ENCODE results near the gene CLDN5. TPM values are rescaled to one million over a fixed set of nuclear protein-coding genes. Genes with fewer than 3 reads are reported as not detected.

The CLDN5 gene
- total RNA-seq, 1 experiment from 2014 or later, result 0.44 TPM

- no peaks in the 10 kb centered on the region for H3K79me2 ChIP-seq (ENCODE audit: insufficient read depth, low read length)
- no peak overlapping the region for H2BK120ac ChIP-seq (ENCODE audit: low read depth, low read length, poor library complexity, severe bottlenecking)
- H3K27ac ChIP-seq (ENCODE audit: insufficient read length, low read depth, low read length), result no peak overlapping the region
- no peaks in the 10 kb centered on the region for H3K27me3 ChIP-seq (ENCODE audit: insufficient read depth, low read length)
- no peaks in the 10 kb centered on the region; the same call in 1 of the 2 replicates for H3K4me1 ChIP-seq (ENCODE audit: insufficient read depth, low read length)
- no peak overlapping the region for H3K9ac ChIP-seq (ENCODE audit: extremely low read depth, insufficient read length, low read length)
- no peak overlapping the region for H4K91ac ChIP-seq (ENCODE audit: insufficient read length, low read depth, low read length)
- no peaks in the 10 kb centered on the region for H3K27me3 Mint-ChIP-seq (ENCODE audit: low read depth)
- no peaks in the 10 kb centered on the region for H3K9me3 ChIP-seq (ENCODE audit: control insufficient read depth, low read depth, low read length)
- H3K79me1 ChIP-seq (ENCODE audit: insufficient read depth, low read depth, low read length, poor library complexity, severe bottlenecking), result no peaks in the 10 kb centered on the region
- H3K18ac ChIP-seq (ENCODE audit: insufficient read length, low read depth, low read length), result no peak overlapping the region
- H2BK5ac ChIP-seq (ENCODE audit: insufficient read length, low read length), result no peak overlapping the region
- H3K4ac ChIP-seq (ENCODE audit: low read depth, low read length), result no peak overlapping the region
- no peak overlapping the region for H2AK5ac ChIP-seq (ENCODE audit: insufficient read length, low read length)
- no peak overlapping the region for H3K56ac ChIP-seq (ENCODE audit: insufficient read length, low read depth, low read length)
- WGBS (ENCODE audit: extremely low coverage, insufficient read length, low lambda C conversion rate), result no CpG with 5 or more reads among the region's 7 CpGs
- TF ChIP-seq CTCF (conservative IDR thresholded peaks at IDR 0.05), result no peak
- H4K8ac ChIP-seq (replicated peaks; ENCODE audit: insufficient read length, low read depth, low read length), result no peak overlapping the region
- no peak overlapping the region for H4K5ac ChIP-seq (ENCODE audit: insufficient read length, low read depth, low read length)
- no peak overlapping the region for H3K23ac ChIP-seq (ENCODE audit: insufficient read length, low read depth, low read length)
- no peak overlapping the region for H2AFZ ChIP-seq (ENCODE audit: low read length)
- no peaks in the 10 kb centered on the region for H4K20me1 ChIP-seq (ENCODE audit: control insufficient read depth, insufficient read depth, insufficient read length)
- DNase-seq, result no peak
- peaks cover 3% of the 10 kb centered on the region in 2 experiments for H3K4me1 Mint-ChIP-seq
- no peak overlapping the region for H3K27ac Mint-ChIP-seq
- H2BK15ac ChIP-seq (ENCODE audit: low read depth, low read length), result no peak overlapping the region
- H3K4me3 Mint-ChIP-seq, result no peak overlapping the region
- H3T11ph ChIP-seq (ENCODE audit: low read length), result no peak overlapping the region
- no peaks in the 10 kb centered on the region for H3K23me2 ChIP-seq (ENCODE audit: insufficient read length, low read depth, low read length, poor library complexity, severe bottlenecking)
- H3K9me3 Mint-ChIP-seq, result no peaks in the 10 kb centered on the region
- H2BK12ac ChIP-seq (ENCODE audit: insufficient read length, low read depth, low read length), result no peak overlapping the region
- H3K4me2 ChIP-seq (ENCODE audit: insufficient read depth, insufficient read length, low read length), result no peak overlapping the region
- H3K14ac ChIP-seq (ENCODE audit: insufficient read depth, low read length), result no peak overlapping the region
- H3K36me3 Mint-ChIP-seq (ENCODE audit: insufficient read depth in 1 of 3, low read depth in 3 of 3), result peaks cover 4 to 61% (median 36%) of the 10 kb centered on the region in 3 experiments
- H2BK20ac ChIP-seq (ENCODE audit: low read depth, low read length, poor library complexity, severe bottlenecking), result no peak overlapping the region
Measured at GRCh38 chr22:19498154-19498865, 25.9 kb downstream of the CLDN5 start.

Measured in H9 (cell line).